Lower leg skin (tissue), 3 donors: ENCODE data around the gene RPGR.

Source experiments
- POLR2A ChIP-seq, 2 donors: fragments of 450-650 bp; IDR thresholded peaks; one replicate each; pipeline ENCODE4 v1.6.1; 2016 to 2017; ENCODE audit warnings: antibody characterized with exemption in 2 of 2, mild to moderate bottlenecking in 1 of 2, moderate library complexity in 1 of 2
- TF ChIP-seq, protein P1 (sequence below), 3 donors: fragments of 450-650 bp; IDR thresholded peaks; one replicate each; pipeline ENCODE4 v1.5.1; 2016; ENCODE audit warnings: antibody characterized with exemption in 3 of 3, mild to moderate bottlenecking in 3 of 3, moderate library complexity in 2 of 3

GRCh38 chrX:38260231-38260630 is 67.1 kb downstream of the RPGR start:
- TF ChIP-seq, protein P1, sequence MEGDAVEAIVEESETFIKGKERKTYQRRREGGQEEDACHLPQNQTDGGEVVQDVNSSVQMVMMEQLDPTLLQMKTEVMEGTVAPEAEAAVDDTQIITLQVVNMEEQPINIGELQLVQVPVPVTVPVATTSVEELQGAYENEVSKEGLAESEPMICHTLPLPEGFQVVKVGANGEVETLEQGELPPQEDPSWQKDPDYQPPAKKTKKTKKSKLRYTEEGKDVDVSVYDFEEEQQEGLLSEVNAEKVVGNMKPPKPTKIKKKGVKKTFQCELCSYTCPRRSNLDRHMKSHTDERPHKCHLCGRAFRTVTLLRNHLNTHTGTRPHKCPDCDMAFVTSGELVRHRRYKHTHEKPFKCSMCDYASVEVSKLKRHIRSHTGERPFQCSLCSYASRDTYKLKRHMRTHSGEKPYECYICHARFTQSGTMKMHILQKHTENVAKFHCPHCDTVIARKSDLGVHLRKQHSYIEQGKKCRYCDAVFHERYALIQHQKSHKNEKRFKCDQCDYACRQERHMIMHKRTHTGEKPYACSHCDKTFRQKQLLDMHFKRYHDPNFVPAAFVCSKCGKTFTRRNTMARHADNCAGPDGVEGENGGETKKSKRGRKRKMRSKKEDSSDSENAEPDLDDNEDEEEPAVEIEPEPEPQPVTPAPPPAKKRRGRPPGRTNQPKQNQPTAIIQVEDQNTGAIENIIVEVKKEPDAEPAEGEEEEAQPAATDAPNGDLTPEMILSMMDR (IDR thresholded peaks at IDR 0.05), result no peak
- TF ChIP-seq POLR2A (IDR thresholded peaks at IDR 0.05), result no peak
